WTC11 (cell line): ENCODE results near the gene EDEM2.

Source experiments
- ATF1 ChIP-seq: sonication (generic); formaldehyde crosslinking; IDR thresholded peaks from 2 replicates; pipeline ENCODE4 v1.8.1; 2023; ENCODE audit warnings: mild to moderate bottlenecking, moderate library complexity, missing genetic modification reagents
- ESRRA ChIP-seq: sonication (generic); formaldehyde crosslinking; IDR thresholded peaks from 2 replicates; pipeline ENCODE4 v1.8.1; 2022; ENCODE audit warnings: mild to moderate bottlenecking, missing genetic modification reagents, borderline replicate concordance
- GABPB1 ChIP-seq: sonication (generic); formaldehyde crosslinking; IDR thresholded peaks from 2 replicates; pipeline ENCODE4 v1.8.1; 2023; ENCODE audit warnings: mild to moderate bottlenecking, missing genetic modification reagents
- MYBL2 ChIP-seq: sonication (generic); formaldehyde crosslinking; IDR thresholded peaks from 2 replicates; pipeline ENCODE4 v1.8.1; 2023; ENCODE audit warnings: mild to moderate bottlenecking, moderate library complexity, missing genetic modification reagents
- SMAD3 ChIP-seq: sonication (generic); formaldehyde crosslinking; IDR thresholded peaks from 2 replicates; pipeline ENCODE4 v1.8.0; 2022; ENCODE audit warnings: missing genetic modification reagents, mild to moderate bottlenecking, borderline replicate concordance
- ZBTB21 ChIP-seq: sonication (generic); formaldehyde crosslinking; IDR thresholded peaks from 2 replicates; pipeline ENCODE4 v1.8.1; 2023; ENCODE audit warnings: mild to moderate bottlenecking, missing genetic modification reagents, borderline replicate concordance
- ZNF121 ChIP-seq: sonication (generic); formaldehyde crosslinking; IDR thresholded peaks from 2 replicates; pipeline ENCODE4 v1.8.0; 2023; ENCODE audit warnings: missing genetic modification reagents
- TF ChIP-seq, protein P1 (sequence below): fragments of 200-600 bp; IDR thresholded peaks from 2 replicates; pipeline ENCODE4 v1.8.0; 2022; ENCODE audit warnings: antibody characterized with exemption
- TF ChIP-seq, protein P2 (sequence below): sonication (generic); formaldehyde crosslinking; IDR thresholded peaks from 2 replicates; pipeline ENCODE4 v1.8.0; 2022; ENCODE audit warnings: mild to moderate bottlenecking, missing genetic modification reagents
- TF ChIP-seq, protein P3 (sequence below): sonication (generic); formaldehyde crosslinking; conservative IDR thresholded peaks from 2 replicates; pipeline ENCODE4 v1.8.1; 2022; ENCODE audit warnings: mild to moderate bottlenecking, missing genetic modification reagents
- TF ChIP-seq, protein P4 (sequence below): sonication (generic); formaldehyde crosslinking; IDR thresholded peaks from 2 replicates; pipeline ENCODE4 v1.8.1; 2023; ENCODE audit warnings: mild to moderate bottlenecking, missing genetic modification reagents, moderate library complexity
- TF ChIP-seq, protein P5 (sequence below): sonication (generic); formaldehyde crosslinking; IDR thresholded peaks from 2 replicates; pipeline ENCODE4 v1.8.1; 2022; ENCODE audit warnings: low read depth, mild to moderate bottlenecking, moderate library complexity, missing genetic modification reagents, borderline replicate concordance
- TF ChIP-seq, protein P6 (sequence below): fragments of 250-450 bp; sonication (Bioruptor Pico); IDR thresholded peaks from 2 replicates; pipeline ENCODE4 v2.1.2; 2022; ENCODE audit warnings: mild to moderate bottlenecking, moderate library complexity

DNA sequence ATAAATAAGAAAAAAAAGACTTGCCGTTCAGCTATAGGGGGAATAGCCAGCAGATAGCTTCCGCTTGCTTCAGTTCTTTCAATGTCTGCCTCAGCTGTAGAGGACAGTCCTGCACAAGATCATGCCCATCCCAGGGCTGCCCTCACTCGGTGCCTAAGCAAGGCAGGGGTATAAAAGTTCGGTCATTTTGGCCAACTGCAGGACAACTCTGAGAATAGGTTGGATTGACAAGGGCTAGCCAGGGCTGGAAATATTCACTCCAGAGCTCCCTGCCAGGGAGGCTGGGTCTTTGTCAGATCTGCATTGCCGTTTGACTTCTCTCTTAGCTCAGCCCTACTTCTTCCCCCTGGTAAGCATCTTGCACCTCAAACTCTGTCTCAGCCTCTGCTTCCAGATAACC lies 33.1 kb upstream of the EDEM2 start:
- TF ChIP-seq, protein P1, sequence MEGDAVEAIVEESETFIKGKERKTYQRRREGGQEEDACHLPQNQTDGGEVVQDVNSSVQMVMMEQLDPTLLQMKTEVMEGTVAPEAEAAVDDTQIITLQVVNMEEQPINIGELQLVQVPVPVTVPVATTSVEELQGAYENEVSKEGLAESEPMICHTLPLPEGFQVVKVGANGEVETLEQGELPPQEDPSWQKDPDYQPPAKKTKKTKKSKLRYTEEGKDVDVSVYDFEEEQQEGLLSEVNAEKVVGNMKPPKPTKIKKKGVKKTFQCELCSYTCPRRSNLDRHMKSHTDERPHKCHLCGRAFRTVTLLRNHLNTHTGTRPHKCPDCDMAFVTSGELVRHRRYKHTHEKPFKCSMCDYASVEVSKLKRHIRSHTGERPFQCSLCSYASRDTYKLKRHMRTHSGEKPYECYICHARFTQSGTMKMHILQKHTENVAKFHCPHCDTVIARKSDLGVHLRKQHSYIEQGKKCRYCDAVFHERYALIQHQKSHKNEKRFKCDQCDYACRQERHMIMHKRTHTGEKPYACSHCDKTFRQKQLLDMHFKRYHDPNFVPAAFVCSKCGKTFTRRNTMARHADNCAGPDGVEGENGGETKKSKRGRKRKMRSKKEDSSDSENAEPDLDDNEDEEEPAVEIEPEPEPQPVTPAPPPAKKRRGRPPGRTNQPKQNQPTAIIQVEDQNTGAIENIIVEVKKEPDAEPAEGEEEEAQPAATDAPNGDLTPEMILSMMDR, result no peak
- TF ChIP-seq ATF1 (no peak), ESRRA (no peak), SMAD3 (CRISPR knock-in tag) (no peak), ZBTB21 (CRISPR knock-in tag) (no peak), ZNF121 (CRISPR knock-in tag) (no peak), GABPB1 (CRISPR knock-in tag) (no peak), MYBL2 (CRISPR knock-in tag) (no peak)
- TF ChIP-seq, protein P2, sequence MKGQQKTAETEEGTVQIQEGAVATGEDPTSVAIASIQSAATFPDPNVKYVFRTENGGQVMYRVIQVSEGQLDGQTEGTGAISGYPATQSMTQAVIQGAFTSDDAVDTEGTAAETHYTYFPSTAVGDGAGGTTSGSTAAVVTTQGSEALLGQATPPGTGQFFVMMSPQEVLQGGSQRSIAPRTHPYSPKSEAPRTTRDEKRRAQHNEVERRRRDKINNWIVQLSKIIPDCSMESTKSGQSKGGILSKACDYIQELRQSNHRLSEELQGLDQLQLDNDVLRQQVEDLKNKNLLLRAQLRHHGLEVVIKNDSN, result no peak
- TF ChIP-seq, protein P3, sequence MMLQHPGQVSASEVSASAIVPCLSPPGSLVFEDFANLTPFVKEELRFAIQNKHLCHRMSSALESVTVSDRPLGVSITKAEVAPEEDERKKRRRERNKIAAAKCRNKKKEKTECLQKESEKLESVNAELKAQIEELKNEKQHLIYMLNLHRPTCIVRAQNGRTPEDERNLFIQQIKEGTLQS (CRISPR knock-in tag), result no peak
- TF ChIP-seq, protein P4, sequence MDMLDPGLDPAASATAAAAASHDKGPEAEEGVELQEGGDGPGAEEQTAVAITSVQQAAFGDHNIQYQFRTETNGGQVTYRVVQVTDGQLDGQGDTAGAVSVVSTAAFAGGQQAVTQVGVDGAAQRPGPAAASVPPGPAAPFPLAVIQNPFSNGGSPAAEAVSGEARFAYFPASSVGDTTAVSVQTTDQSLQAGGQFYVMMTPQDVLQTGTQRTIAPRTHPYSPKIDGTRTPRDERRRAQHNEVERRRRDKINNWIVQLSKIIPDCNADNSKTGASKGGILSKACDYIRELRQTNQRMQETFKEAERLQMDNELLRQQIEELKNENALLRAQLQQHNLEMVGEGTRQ (CRISPR knock-in tag), result no peak
- TF ChIP-seq, protein P5, sequence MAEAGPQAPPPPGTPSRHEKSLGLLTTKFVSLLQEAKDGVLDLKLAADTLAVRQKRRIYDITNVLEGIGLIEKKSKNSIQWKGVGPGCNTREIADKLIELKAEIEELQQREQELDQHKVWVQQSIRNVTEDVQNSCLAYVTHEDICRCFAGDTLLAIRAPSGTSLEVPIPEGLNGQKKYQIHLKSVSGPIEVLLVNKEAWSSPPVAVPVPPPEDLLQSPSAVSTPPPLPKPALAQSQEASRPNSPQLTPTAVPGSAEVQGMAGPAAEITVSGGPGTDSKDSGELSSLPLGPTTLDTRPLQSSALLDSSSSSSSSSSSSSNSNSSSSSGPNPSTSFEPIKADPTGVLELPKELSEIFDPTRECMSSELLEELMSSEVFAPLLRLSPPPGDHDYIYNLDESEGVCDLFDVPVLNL (CRISPR knock-in tag), result no peak
- TF ChIP-seq, protein P6, sequence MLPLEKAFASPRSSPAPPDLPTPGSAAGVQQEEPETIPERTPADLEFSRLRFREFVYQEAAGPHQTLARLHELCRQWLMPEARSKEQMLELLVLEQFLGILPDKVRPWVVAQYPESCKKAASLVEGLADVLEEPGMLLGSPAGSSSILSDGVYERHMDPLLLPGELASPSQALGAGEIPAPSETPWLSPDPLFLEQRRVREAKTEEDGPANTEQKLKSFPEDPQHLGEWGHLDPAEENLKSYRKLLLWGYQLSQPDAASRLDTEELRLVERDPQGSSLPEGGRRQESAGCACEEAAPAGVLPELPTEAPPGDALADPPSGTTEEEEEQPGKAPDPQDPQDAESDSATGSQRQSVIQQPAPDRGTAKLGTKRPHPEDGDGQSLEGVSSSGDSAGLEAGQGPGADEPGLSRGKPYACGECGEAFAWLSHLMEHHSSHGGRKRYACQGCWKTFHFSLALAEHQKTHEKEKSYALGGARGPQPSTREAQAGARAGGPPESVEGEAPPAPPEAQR (CRISPR knock-in tag), result no peak
